HG02938 (cell line): Measurements from ENCODE around the gene BCS1L.

Experiments used
- ATAC-seq: cut with Tn5 transposase; IDR thresholded peaks from one replicate; pipeline ENCODE4 v1.9.1; 2021; ENCODE audit warnings: mild to moderate bottlenecking, moderate library complexity; ENCODE audit not compliant: unreplicated experiment

Gene BCS1L, protein sequence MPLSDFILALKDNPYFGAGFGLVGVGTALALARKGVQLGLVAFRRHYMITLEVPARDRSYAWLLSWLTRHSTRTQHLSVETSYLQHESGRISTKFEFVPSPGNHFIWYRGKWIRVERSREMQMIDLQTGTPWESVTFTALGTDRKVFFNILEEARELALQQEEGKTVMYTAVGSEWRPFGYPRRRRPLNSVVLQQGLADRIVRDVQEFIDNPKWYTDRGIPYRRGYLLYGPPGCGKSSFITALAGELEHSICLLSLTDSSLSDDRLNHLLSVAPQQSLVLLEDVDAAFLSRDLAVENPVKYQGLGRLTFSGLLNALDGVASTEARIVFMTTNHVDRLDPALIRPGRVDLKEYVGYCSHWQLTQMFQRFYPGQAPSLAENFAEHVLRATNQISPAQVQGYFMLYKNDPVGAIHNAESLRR

DNA sequence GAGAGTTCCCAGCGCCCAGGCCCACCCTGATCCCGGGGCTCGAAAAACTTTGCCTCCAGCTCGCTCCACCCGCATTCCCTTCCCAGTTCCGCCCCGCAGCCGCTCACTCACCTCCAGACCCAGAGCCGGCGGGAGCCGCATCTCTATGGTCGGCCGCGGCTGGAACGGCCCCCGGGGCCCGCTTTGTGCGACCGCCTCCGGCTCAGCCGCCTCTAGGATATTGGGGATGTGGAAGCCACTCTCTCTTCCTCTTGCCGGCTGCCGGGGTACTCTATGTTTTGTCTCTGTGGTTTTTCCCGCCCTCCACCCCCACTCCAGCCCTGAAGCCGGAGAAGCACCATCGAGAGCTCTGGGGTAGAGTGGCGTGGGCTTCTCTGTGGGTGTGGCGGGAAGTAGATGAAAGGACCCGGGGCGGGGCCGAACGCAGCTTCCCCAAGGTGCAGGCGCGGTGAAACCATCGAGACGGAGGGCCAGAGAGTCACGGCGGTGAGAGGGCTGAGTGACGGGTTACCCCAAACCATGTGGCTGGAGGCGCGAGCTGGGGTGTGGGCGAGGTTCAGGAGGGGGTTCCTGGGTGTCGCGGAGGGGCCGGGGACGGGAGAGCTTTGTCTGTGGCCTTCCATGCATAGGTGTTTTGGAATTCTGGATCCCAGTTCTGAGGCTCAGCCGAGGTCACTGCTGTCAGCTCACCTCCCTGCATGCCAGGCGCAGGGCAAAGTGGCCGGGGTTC lies at the start of gene BCS1L, which contains the start of gene ZNF142:
Gene BCS1L, plus strand, starts transcription at position 426 of the 730 bp plus-strand sequence. CDS start 1,305 bp downstream, outside the sequence.
Gene ZNF142, minus strand, starts transcription at position 366 of the 730 bp plus-strand sequence. CDS start 3,194 bp downstream, outside the sequence.
- peak; percentile 92 for ATAC-seq

GRCh38 chr2:218615868-218616315 lies 43.6 kb upstream of the BCS1L start:
- no peak for ATAC-seq

GRCh38 chr2:218618102-218618860 lies 41.2 kb upstream of the BCS1L start:
- ATAC-seq: no peak

GRCh38 chr2:218621007-218621406 lies 38.5 kb upstream of the BCS1L start:
- no peak for ATAC-seq

- no peak for ATAC-seq
These were observed 36.7 kb upstream of the BCS1L start for GRCh38 chr2:218622606-218623365.

DNA sequence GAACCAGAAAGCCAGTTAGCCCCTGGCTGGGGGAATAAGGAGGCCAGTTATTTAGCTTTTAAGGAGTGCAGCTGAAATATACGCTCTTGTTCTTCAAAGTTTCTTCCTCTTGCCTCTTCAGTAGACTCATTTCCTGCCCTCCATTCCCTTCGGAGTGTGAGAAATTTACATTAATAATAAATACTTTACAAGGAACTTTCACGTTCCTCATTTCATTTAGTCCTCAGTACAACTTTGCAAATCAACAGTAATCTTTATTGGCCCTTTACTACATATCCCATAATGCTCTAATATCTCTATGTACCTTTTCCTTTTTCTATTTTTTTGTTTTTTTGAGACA lies 36.1 kb upstream of the BCS1L start:
- ATAC-seq: no peak

DNA sequence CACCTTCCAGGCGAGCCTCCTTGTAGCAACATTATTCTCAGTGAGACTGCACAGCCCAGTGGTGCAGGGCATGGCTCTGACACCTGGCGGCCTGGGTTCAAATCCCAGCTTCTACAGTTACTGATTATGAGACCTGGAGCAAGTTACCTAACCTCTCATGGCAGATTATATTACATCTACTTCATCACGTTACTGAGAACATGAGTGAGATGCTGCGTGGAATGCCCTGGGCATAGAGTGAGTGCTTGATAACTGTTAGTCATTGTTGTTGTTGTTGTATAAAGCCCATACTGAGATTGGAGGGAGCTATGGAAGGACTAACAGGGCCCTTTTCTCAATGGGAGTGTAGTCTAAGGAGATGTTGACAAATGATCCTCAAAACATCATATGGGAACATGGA lies 33.1 kb upstream of the BCS1L start:
- ATAC-seq: no peak

- ATAC-seq: no peak
These were observed 31.5 kb upstream of the BCS1L start for GRCh38 chr2:218627939-218628338.

DNA sequence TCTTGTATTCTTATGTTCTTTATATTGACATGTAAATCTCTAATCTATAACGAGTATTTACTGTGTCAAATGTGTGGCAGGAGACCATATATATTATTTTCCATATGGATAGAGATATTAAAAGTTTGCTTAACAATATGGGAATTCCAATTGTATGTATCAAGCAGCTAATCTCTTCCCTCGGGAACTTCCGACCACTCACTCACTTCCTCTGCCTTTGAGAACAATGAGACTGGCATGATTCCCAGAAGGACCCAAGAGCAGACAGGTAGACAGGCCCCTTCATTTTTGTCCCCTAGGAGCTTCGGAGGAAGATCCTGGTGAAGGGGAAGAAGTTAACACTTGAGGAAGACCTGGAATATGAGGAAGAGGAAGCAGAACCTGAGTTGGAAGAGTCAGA lies 27.6 kb upstream of the BCS1L start:
- ATAC-seq: no peak

DNA sequence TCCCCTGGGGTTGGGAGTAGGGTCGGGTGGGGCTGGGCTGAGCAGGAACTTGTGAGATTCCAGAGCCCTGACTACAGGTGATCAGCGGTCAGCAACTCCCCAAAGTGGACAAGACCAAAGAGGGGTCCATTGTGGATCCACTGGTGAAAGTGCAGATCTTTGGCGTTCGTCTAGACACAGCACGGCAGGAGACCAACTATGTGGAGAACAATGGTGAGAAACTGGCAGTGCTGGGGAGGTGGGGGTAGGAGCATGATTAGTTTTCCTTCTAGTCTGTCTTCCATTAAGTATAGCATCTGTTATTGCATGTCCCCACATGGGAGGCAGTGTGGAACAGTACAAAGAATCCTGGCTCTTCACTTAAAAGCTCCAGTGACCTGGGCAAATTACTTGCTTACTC lies 23.8 kb upstream of the BCS1L start:
- no peak for ATAC-seq

GRCh38 chr2:218638372-218638771 lies 21.1 kb upstream of the BCS1L start:
- ATAC-seq: no peak

DNA sequence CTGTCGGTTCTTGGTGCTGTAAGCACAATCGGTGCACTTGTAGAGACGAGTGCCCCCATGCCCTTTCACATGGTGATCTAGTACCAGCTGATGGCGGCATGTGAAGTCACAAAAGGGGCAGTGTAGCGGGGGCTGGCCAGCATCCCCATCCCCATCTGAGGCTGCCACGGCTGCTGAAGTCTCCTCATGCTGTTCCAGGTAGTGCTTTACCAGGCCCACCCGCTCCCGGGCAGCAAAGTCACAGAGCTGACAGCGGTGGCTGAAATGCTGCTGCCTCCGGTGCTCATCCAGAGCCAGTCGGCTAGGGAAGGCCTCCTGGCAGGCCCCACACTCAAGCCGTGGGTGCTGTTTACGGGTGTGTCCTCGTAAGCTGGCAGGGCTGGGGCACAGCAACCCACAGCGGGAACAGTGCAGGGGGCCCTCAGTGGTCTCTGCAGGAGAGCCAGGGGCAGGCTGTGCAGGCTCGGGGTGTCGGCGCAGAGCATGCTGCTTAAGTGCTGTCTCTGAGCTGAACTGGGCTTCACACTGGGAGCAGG lies 17.3 kb upstream of the BCS1L start:
- ATAC-seq: no peak

GRCh38 chr2:218642786-218643185 lies 16.7 kb upstream of the BCS1L start:
- ATAC-seq: no peak

GRCh38 chr2:218643751-218644310 lies 15.7 kb upstream of the BCS1L start:
- no peak for ATAC-seq

GRCh38 chr2:218644721-218645120 lies 14.8 kb upstream of the BCS1L start:
- ATAC-seq: peak; percentile 7

DNA sequence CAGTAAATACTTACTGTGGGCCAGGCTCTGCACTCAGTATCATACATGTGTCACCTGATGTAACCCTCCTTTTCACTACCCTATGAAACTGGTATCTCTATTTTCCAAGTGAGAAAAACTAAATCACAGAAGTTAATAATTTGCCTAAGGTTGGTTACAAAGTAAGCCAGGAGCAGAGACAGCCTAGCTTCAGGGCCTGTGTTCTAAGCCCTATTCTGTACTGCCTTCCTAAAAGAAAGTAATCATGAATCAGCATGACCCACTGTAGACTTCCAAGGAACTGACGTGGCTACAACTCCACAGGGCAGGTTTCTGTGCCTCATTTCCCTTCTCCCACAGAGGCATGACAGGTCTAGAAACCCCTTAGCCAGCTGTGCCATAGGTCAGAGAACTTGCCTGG lies 14.4 kb upstream of the BCS1L start:
- peak; percentile 45 for ATAC-seq

- ATAC-seq: no peak
These were observed 11.2 kb upstream of the BCS1L start for GRCh38 chr2:218648088-218648786.

- no peak for ATAC-seq
These were observed 10.7 kb upstream of the BCS1L start for GRCh38 chr2:218648787-218649100.

- ATAC-seq: no peak
These were observed 3.7 kb upstream of the BCS1L start for GRCh38 chr2:218655751-218656150.
